Measurements from ENCODE around the gene TMEM204. TPM values are rescaled to one million over a fixed set of nuclear protein-coding genes. Genes with fewer than 3 reads are reported as not detected.

TMEM204 gene
- total RNA-seq, 4 donors from 2014 or later, result 7.6 to 26.6 (median 18.8) TPM

DNA sequence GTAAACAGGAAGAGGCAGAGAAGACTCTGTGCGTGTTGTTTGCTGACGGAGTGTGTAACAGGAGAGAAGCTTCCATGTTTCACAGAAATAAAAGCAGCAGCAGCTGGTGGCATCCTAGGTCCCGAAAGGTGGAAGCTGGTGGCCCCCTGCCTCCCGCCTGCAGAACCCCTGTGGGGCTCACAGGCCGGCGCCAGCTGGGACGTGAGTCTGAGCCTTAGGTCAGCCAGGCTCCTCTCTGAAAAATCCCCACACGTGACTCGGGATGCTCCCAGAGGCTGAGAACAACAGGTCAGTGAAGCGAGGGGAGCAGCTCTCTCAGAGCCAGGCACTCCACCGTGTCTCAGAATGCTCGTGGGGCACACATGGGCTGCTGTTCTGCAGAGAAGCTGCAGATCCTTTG, 27.4 kb downstream of the TMEM204 start:
- 75% methylated on average over 12 of the region's 12 CpGs for WGBS
- DNase-seq (ENCODE audit: low spot score in 2 of 2), result no peak
- Histone ChIP-seq H3K36me3 (peaks cover 67% of the 10 kb centered on the region), H3K27ac (no peak overlapping the region), H3K4me1 (peaks cover 11% of the 10 kb centered on the region), H3K9me3 (no peaks in the 10 kb centered on the region), H3K4me3 (no peak overlapping the region), H3K27me3 (no peaks in the 10 kb centered on the region)
- no peak for TF ChIP-seq POLR2AphosphoS5 (IDR thresholded peaks at IDR 0.05)
- TF ChIP-seq CTCF (IDR thresholded peaks at IDR 0.05), result no peak
- no peak for TF ChIP-seq EP300 (IDR thresholded peaks at IDR 0.05)
- TF ChIP-seq POLR2A (IDR thresholded peaks at IDR 0.05), result no peak

DNA sequence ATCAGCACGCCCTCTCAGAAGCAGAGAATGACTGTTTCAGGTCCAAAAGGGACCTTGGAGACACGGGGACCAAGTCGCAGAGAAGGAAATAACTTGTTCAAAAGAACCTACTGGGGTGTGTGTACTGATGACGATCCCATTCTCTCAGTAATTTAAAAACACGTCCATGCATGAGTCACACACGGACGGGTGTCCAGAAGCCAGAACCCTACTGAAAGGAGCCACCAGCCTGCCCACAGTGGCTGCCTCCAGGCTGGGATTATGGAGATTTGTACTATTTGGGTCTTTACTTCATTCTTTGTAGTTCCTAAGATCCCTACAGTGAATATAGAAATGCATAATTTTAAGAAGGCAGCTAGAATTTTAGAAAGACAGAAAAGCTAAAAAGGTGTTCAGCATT, 27.8 kb downstream of the TMEM204 start:
- no peak for DNase-seq (ENCODE audit: low spot score in 2 of 2)
- H3K9me3 ChIP-seq, result no peaks in the 10 kb centered on the region
- peaks cover 7% of the 10 kb centered on the region for H3K4me1 ChIP-seq
- H3K4me3 ChIP-seq, result no peak overlapping the region
- H3K27ac ChIP-seq, result no peak overlapping the region
- 83% methylated on average over 7 of the region's 7 CpGs for WGBS
- peaks cover 67% of the 10 kb centered on the region for H3K36me3 ChIP-seq
- no peaks in the 10 kb centered on the region for H3K27me3 ChIP-seq
- TF ChIP-seq EP300 (IDR thresholded peaks at IDR 0.05) (no peak), POLR2AphosphoS5 (IDR thresholded peaks at IDR 0.05) (no peak), CTCF (IDR thresholded peaks at IDR 0.05) (no peak), POLR2A (IDR thresholded peaks at IDR 0.05) (no peak)

- Histone ChIP-seq H3K9me3 (no peaks in the 10 kb centered on the region), H3K27me3 (no peaks in the 10 kb centered on the region), H3K36me3 (peaks cover 67% of the 10 kb centered on the region), H3K4me3 (no peak overlapping the region), H3K4me1 (peaks cover 2% of the 10 kb centered on the region), H3K27ac (no peak overlapping the region)
- 91% methylated on average over 14 of the region's 14 CpGs for WGBS
- TF ChIP-seq CTCF (IDR thresholded peaks at IDR 0.05), result no peak
- no peak for TF ChIP-seq EP300 (IDR thresholded peaks at IDR 0.05)
- TF ChIP-seq POLR2AphosphoS5 (IDR thresholded peaks at IDR 0.05), result no peak
- no peak for TF ChIP-seq POLR2A (IDR thresholded peaks at IDR 0.05)
- no peak for DNase-seq (ENCODE audit: low spot score in 2 of 2)
These were observed 28.4 kb downstream of the TMEM204 start for GRCh38 chr16:1561836-1562235.

GRCh38 chr16:1563786-1564185, 30.3 kb downstream of the TMEM204 start:
- Histone ChIP-seq H3K27me3 (no peaks in the 10 kb centered on the region), H3K4me3 (no peak overlapping the region), H3K27ac (no peak overlapping the region), H3K9me3 (no peaks in the 10 kb centered on the region), H3K4me1 (no peaks in the 10 kb centered on the region), H3K36me3 (peaks cover 50% of the 10 kb centered on the region)
- DNase-seq (ENCODE audit: low spot score in 2 of 2), result no peak
- TF ChIP-seq CTCF (IDR thresholded peaks at IDR 0.05), result no peak
- TF ChIP-seq EP300 (IDR thresholded peaks at IDR 0.05), result no peak
- no peak for TF ChIP-seq POLR2AphosphoS5 (IDR thresholded peaks at IDR 0.05)
- TF ChIP-seq POLR2A (IDR thresholded peaks at IDR 0.05), result no peak
- WGBS, result 99% methylated on average over 17 of the region's 20 CpGs

DNA sequence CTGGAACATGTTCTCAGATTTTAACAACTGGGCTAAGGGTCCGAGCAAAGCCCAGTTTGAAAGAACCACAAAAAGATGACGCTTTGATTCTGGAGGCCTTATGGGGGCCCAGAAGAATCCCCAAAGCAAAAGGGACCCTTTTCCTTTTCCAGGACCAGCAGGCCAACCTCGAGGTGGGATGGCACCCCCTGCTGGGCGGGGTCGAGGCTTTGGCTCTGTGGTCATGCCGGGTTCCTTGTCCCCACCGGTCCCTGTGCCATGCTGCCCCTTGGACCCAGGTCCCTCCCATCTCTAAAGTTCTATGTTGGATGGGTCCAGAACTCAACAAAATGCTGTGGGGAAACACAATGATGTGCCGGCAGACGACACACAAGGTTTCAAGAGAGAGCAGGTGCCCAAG, 30.9 kb downstream of the TMEM204 start:
- Histone ChIP-seq H3K4me1 (no peaks in the 10 kb centered on the region), H3K4me3 (no peak overlapping the region), H3K27ac (no peak overlapping the region), H3K27me3 (no peaks in the 10 kb centered on the region), H3K36me3 (peaks cover 45% of the 10 kb centered on the region), H3K9me3 (no peaks in the 10 kb centered on the region)
- TF ChIP-seq POLR2AphosphoS5 (IDR thresholded peaks at IDR 0.05), result no peak
- no peak for TF ChIP-seq POLR2A (IDR thresholded peaks at IDR 0.05)
- no peak for TF ChIP-seq CTCF (IDR thresholded peaks at IDR 0.05)
- TF ChIP-seq EP300 (IDR thresholded peaks at IDR 0.05), result no peak
- 76% methylated on average over 9 of the region's 9 CpGs for WGBS
- no peak for DNase-seq (ENCODE audit: low spot score in 2 of 2)

Measured in suprapubic skin (tissue), 4 donors.